ENCODE measurements around the gene BANK1.

Gene BANK1

GRCh38 chr4:101910786-101911373 lies 120.3 kb downstream of the BANK1 start:
- DNase-seq: no peak

GRCh38 chr4:101911616-101912015 lies 121.1 kb downstream of the BANK1 start:
- no peak for DNase-seq

GRCh38 chr4:101914761-101915160 lies 124.2 kb downstream of the BANK1 start:
- no peak for DNase-seq

GRCh38 chr4:101919373-101919977 lies 128.9 kb downstream of the BANK1 start:
- DNase-seq: no peak

- no peak for DNase-seq
These were observed 130.8 kb downstream of the BANK1 start for GRCh38 chr4:101921370-101921769.

- DNase-seq: no peak
These were observed 141.1 kb downstream of the BANK1 start for GRCh38 chr4:101931619-101932018.

GRCh38 chr4:101933855-101934254 lies 143.3 kb downstream of the BANK1 start:
- DNase-seq: no peak

- DNase-seq: no peak
These were observed 148.3 kb downstream of the BANK1 start for GRCh38 chr4:101938836-101939235.

GRCh38 chr4:101941816-101942358 lies 151.4 kb downstream of the BANK1 start:
- DNase-seq: no peak

GRCh38 chr4:101942891-101943290 lies 152.4 kb downstream of the BANK1 start:
- no peak for DNase-seq

- no peak for DNase-seq
These were observed 154.1 kb downstream of the BANK1 start for GRCh38 chr4:101944649-101945048.

GRCh38 chr4:101948055-101948454 lies 157.5 kb downstream of the BANK1 start:
- no peak for DNase-seq

GRCh38 chr4:101948951-101949350 lies 158.4 kb downstream of the BANK1 start:
- no peak for DNase-seq

GRCh38 chr4:101950258-101950979 lies 159.9 kb downstream of the BANK1 start:
- no peak for DNase-seq

- DNase-seq: no peak
These were observed 162.5 kb downstream of the BANK1 start for GRCh38 chr4:101952985-101953384.

GRCh38 chr4:101953949-101954348 lies 163.4 kb downstream of the BANK1 start:
- DNase-seq: no peak

GRCh38 chr4:101954351-101954750 lies 163.8 kb downstream of the BANK1 start:
- no peak for DNase-seq

GRCh38 chr4:101954975-101955678 lies 164.6 kb downstream of the BANK1 start:
- no peak for DNase-seq

- no peak for DNase-seq
These were observed 165.7 kb downstream of the BANK1 start for GRCh38 chr4:101956068-101956825.

GRCh38 chr4:101958547-101958946 lies 168.0 kb downstream of the BANK1 start:
- DNase-seq: no peak

GRCh38 chr4:101960431-101960830 lies 169.9 kb downstream of the BANK1 start:
- DNase-seq: no peak

GRCh38 chr4:101961144-101961543 lies 170.6 kb downstream of the BANK1 start:
- DNase-seq: no peak

All from T-helper 9 cell (primary cell).